MCF 10A (cell line): ENCODE measurements around the gene GALNT16. TPM values are rescaled to one million over a fixed set of nuclear protein-coding genes. Genes with fewer than 3 reads are reported as not detected.

ENCODE experiments used
- BruUV-seq: library from RNA; stranded (reverse); fragments of 400-500 nt; replicated peaks from 2 replicates; lab custom pipeline; 2021; lab: Mats Ljungman, UMichigan
- CTCF ChIA-PET: fragments of 300-600 bp; sonication (Branson Sonifier 250); formaldehyde crosslinking; extraction: SDS; loops from one replicate; lab custom pipeline; 2021; ENCODE audit warnings: antibody characterized with exemption, inconsistent platforms; lab: Yijun Ruan, JAX
- POLR2A ChIA-PET: fragments of 300-600, 350-650 bp; sonication (Branson Sonifier 250); formaldehyde crosslinking; extraction: SDS; loops from one replicate; lab custom pipeline; 2020; ENCODE audit warnings: antibody characterized with exemption, inconsistent platforms; lab: Yijun Ruan, JAX
- DNase-seq: peaks from one replicate; pipeline ENCODE4 v3.0.0-alpha.2; 2018; ENCODE audit not compliant: unreplicated experiment
- H3K27ac Mint-ChIP-seq: one replicate; pipeline ENCODE4 v1.8.0; 2022; ENCODE audit warnings: mild to moderate bottlenecking, low read depth, mixed read lengths; ENCODE audit not compliant: unreplicated experiment
- H3K27me3 Mint-ChIP-seq: one replicate; pipeline ENCODE4 v1.8.0; 2022; ENCODE audit warnings: mixed read lengths; ENCODE audit not compliant: insufficient read depth, unreplicated experiment
- H3K36me3 Mint-ChIP-seq: one replicate; pipeline ENCODE4 v1.8.0; 2022; ENCODE audit warnings: mild to moderate bottlenecking, moderate library complexity, mixed read lengths; ENCODE audit not compliant: insufficient read depth, unreplicated experiment
- H3K4me1 Mint-ChIP-seq: one replicate; pipeline ENCODE4 v1.8.0; 2022; ENCODE audit warnings: mixed read lengths; ENCODE audit not compliant: insufficient read depth, unreplicated experiment
- H3K4me3 Mint-ChIP-seq: one replicate; pipeline ENCODE4 v1.8.0; 2022; ENCODE audit warnings: mild to moderate bottlenecking, moderate library complexity, mixed read lengths; ENCODE audit not compliant: unreplicated experiment
- H3K9me3 Mint-ChIP-seq: one replicate; pipeline ENCODE4 v1.8.0; 2022; ENCODE audit warnings: mixed read lengths; ENCODE audit not compliant: unreplicated experiment
- CTCF ChIP-seq: fragments of 200-600 bp; IDR thresholded peaks from one replicate; pipeline ENCODE4 v1.8.0; 2022; ENCODE audit warnings: antibody characterized with exemption, mild to moderate bottlenecking; ENCODE audit not compliant: unreplicated experiment
- intact Hi-C: fragments of 100-400 bp; cut with micrococcal nuclease; formaldehyde crosslinking; loops from 2 replicates; pipeline ENCODE4 v1.14.1; 2022
- total RNA-seq: library from RNA; stranded (reverse); gene quantifications from 2 replicates; pipeline ENCODE4 v1.2.3, GENCODE V29; 2022

The GALNT16 gene
- total RNA-seq, 1 experiment from 2014 or later = not detected

DNA sequence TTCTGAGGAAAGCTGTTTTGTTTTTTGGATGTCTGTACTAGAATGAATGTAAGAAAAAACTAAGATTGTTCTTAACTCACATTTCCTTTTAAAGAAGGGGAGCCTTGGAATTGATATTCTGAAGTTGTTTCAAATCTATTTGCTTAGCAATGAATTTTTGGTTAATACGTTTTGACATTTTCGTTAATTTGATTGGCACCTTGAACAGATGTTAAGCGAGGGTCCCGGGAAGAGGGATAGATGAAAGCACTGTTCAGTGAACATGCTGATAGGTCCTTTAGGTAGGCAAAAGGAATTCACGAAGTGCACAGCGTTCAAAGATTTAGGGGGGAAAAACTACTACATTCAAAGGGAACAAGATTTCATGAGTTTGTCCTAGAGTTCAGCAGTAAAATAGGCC lies 140.2 kb downstream of the GALNT16 start:
- intact Hi-C loops = no loop called here
- Mint-ChIP-seq H3K4me3 (peak overlapping the region; percentile 89), H3K27me3 (no peaks in the 10 kb centered on the region), H3K27ac (peak overlapping the region; percentile 99), H3K4me1 (peaks cover 28% of the 10 kb centered on the region), H3K36me3 (peaks cover 29% of the 10 kb centered on the region), H3K9me3 (no peaks in the 10 kb centered on the region)
- ChIA-PET POLR2A (interaction anchor here (0.6 to 1.9 kb wide), 5 partner anchors 10 to 367 kb away, joined by 3 to 7 read pairs (median 4); partner anchors contain the start of gene SRSF5), CTCF (no interaction called here)
- TF ChIP-seq CTCF = no peak
- no peak for DNase-seq
- BruUV-seq = no TSS peak

GRCh38 chr14:69401841-69402240 lies 141.9 kb downstream of the GALNT16 start:
- Mint-ChIP-seq H3K4me3 (peak overlapping the region; percentile 89), H3K36me3 (peaks cover 13% of the 10 kb centered on the region), H3K4me1 (peaks cover 19% of the 10 kb centered on the region), H3K27me3 (no peaks in the 10 kb centered on the region), H3K9me3 (no peaks in the 10 kb centered on the region), H3K27ac (no peak overlapping the region)
- no peak for TF ChIP-seq CTCF
- BruUV-seq = no TSS peak
- ChIA-PET CTCF (interaction anchor here (0.5 to 0.9 kb wide), 2 partner anchors 58 to 558 kb away, joined by 3 to 4 read pairs; no protein-coding TSS in a partner anchor), POLR2A (interaction anchor here (0.6 to 1.9 kb wide), 4 partner anchors 14 to 365 kb away, joined by 4 to 7 read pairs (median 6); partner anchors contain the start of gene SRSF5)
- intact Hi-C loops = no loop called here
- no peak for DNase-seq

GRCh38 chr14:69404478-69404877 lies 144.5 kb downstream of the GALNT16 start:
- Mint-ChIP-seq H3K36me3 (peaks cover 15% of the 10 kb centered on the region), H3K4me3 (no peak overlapping the region), H3K4me1 (peaks cover 19% of the 10 kb centered on the region), H3K9me3 (no peaks in the 10 kb centered on the region), H3K27me3 (no peaks in the 10 kb centered on the region), H3K27ac (no peak overlapping the region)
- CTCF ChIA-PET = interaction anchor here (0.5 to 1.0 kb wide), 2 partner anchors 33 to 161 kb away, joined by 3 read pairs; no protein-coding TSS in a partner anchor
- DNase-seq = no peak
- POLR2A ChIA-PET = no interaction called here
- intact Hi-C loops = no loop called here
- no TSS peak for BruUV-seq
- no peak for TF ChIP-seq CTCF

- peaks cover 19% of the 10 kb centered on the region for H3K4me1 Mint-ChIP-seq
- intact Hi-C loops = no loop called here
- CTCF ChIA-PET = no interaction called here
- no peak for TF ChIP-seq CTCF
- H3K4me3 Mint-ChIP-seq = no peak overlapping the region
- H3K27me3 Mint-ChIP-seq = no peaks in the 10 kb centered on the region
- H3K36me3 Mint-ChIP-seq = peaks cover 15% of the 10 kb centered on the region
- POLR2A ChIA-PET = no interaction called here
- no peak overlapping the region for H3K27ac Mint-ChIP-seq
- DNase-seq = no peak
- H3K9me3 Mint-ChIP-seq = no peaks in the 10 kb centered on the region
- BruUV-seq = no TSS peak
These were observed 144.9 kb downstream of the GALNT16 start for GRCh38 chr14:69404883-69405282.
